ENCODE results near the gene PCOLCE2. TPM values are rescaled to one million over a fixed set of nuclear protein-coding genes. Genes with fewer than 3 reads are reported as not detected.

Gene PCOLCE2
- total and polyA plus RNA-seq, 2 donors (not counting 3 experiments of a cell fraction or from before 2014, with no cell fraction given) = not detected

- no peak overlapping the region for H3K9ac ChIP-seq (replicated peaks; ENCODE audit: extremely low read depth, insufficient read depth, low read length)
- POLR2A ChIA-PET = no interaction called here
- no peaks in the 10 kb centered on the region for H3K9me1 ChIP-seq (replicated peaks; ENCODE audit: control insufficient read depth, extremely low read depth, insufficient read depth, low read length)
Measured at GRCh38 chr3:142926368-142926944, 37.6 kb upstream of the PCOLCE2 start.

More at GRCh38 chr3:142926368-142926944, 37.6 kb upstream of the PCOLCE2 start:
- Histone ChIP-seq H4K20me1 (replicated peaks; ENCODE audit: control insufficient read depth, extremely low read depth, insufficient read depth, low read length) (no peaks in the 10 kb centered on the region), H3K4me3 (replicated peaks in 1 of 3; ENCODE audit: insufficient read depth in 1 of 3, low read depth in 1 of 3, low read length in 3 of 3) (no peak overlapping the region), H3K4me1 (ENCODE audit: control insufficient read depth, extremely low read depth, insufficient read depth, low read length) (no peaks in the 10 kb centered on the region), H3K9me3 (replicated peaks; ENCODE audit: control insufficient read depth, insufficient read depth, low read length) (no peaks in the 10 kb centered on the region), H3K36me3 (ENCODE audit: control insufficient read depth in 2 of 2, extremely low read depth in 1 of 2, insufficient read depth in 2 of 2, low read length in 2 of 2) (no peaks in the 10 kb centered on the region), H3K27me3 (ENCODE audit: control insufficient read depth in 2 of 2, insufficient read depth in 2 of 2, low read length in 2 of 2) (peaks cover 7 to 22% of the 10 kb centered on the region in 2 experiments), H2AFZ (ENCODE audit: low read depth, low read length) (no peak overlapping the region), H3K4me2 (ENCODE audit: insufficient read depth, low read length) (no peak overlapping the region), H3K79me2 (ENCODE audit: control insufficient read depth, insufficient read depth, low read length) (no peaks in the 10 kb centered on the region), H3K27ac (ENCODE audit: insufficient read depth, low read depth, low read length) (no peak overlapping the region)
- dilution Hi-C loops (cut with MboI; ENCODE audit: extremely low pct_ligation_motif_present, low sequenced_read_pairs) = no loop called here
- no peak for DNase-seq (ENCODE audit: low read depth, low spot score)
- BruUV-seq (replicated peaks) = no TSS peak
- no peak for FAIRE-seq
- CTCF ChIA-PET = interaction anchor here (1.2 kb wide), 1 partner anchor 14 kb away, joined by 4 read pairs; no protein-coding TSS in a partner anchor
- no peak for TF ChIP-seq MYC (IDR thresholded peaks at IDR 0.05; ENCODE audit: low read depth, low read length)
- TF ChIP-seq MAX (IDR thresholded peaks at IDR 0.05; ENCODE audit: insufficient read depth, insufficient read length) = no peak
- no peak for TF ChIP-seq POLR2A (IDR thresholded peaks at IDR 0.05; ENCODE audit: low read depth, low read length)
- TF ChIP-seq POLR2AphosphoS5 (IDR thresholded peaks at IDR 0.05; ENCODE audit: insufficient read depth, low read depth, low read length) = no peak
- TF ChIP-seq EZH2 (IDR thresholded peaks at IDR 0.05; ENCODE audit: borderline replicate concordance, low read depth, low read length, severe bottlenecking) = no peak
- no peak for TF ChIP-seq FOS (IDR thresholded peaks at IDR 0.05; ENCODE audit: borderline replicate concordance, insufficient read depth, low read length)
- TF ChIP-seq CTCF (IDR thresholded peaks at IDR 0.05; ENCODE audit: extremely low read depth in 1 of 2, insufficient read depth in 1 of 2, low read depth in 1 of 2, low read length in 2 of 2) = no peak
- no peak for TF ChIP-seq JUN (IDR thresholded peaks at IDR 0.05; ENCODE audit: borderline replicate concordance, insufficient read depth, insufficient read length, low read depth)
- no peak for TF ChIP-seq GATA2 (IDR thresholded peaks at IDR 0.05; ENCODE audit: insufficient read depth, insufficient read length, low read depth, low read length)
- intact Hi-C loops (cut with micrococcal nuclease) = loop anchor here (5.0 kb wide), 1 partner anchor 339 kb away; no protein-coding TSS in a partner anchor

All from endothelial cell of umbilical vein (primary cell).